Heart left ventricle (tissue), 16 donors: ENCODE results near the gene TNFSF15. TPM values are rescaled to one million over a fixed set of nuclear protein-coding genes. Genes with fewer than 3 reads are reported as not detected.
"Not testable (repeated sequence)": the region's sequence is repeated elsewhere in the genome, so short reads cannot be mapped to it uniquely, and the experiment has no call there.

Experiments used
- ATAC-seq, 4 donors: fragments of 200-7000 bp; cut with Tn5 transposase; one replicate each; pipeline ENCODE4 v1.9.1; 2020 to 2022; ENCODE audit warnings: moderate library complexity in 4 of 4, mild to moderate bottlenecking in 3 of 4, moderate number of reproducible peaks in 1 of 4
- DNase-seq, 5 donors: peaks; one replicate each; pipeline ENCODE4 v3.0.0-alpha.2; 2020
- H3K27ac ChIP-seq, 12 donors: fragments of 200-600 bp; sonication (generic) in 4 of 12; one replicate each; pipeline versions ENCODE4 v1.5.0 to v1.8.0; 2016 to 2022; ENCODE audit warnings: mild to moderate bottlenecking in 2 of 12
- H3K27me3 ChIP-seq, 9 donors: fragments of 200-600 bp; sonication (generic) in 2 of 9; one replicate each; pipeline versions ENCODE4 v1.5.1 to v1.8.0; 2016 to 2022; ENCODE audit warnings: mild to moderate bottlenecking in 3 of 9
- H3K36me3 ChIP-seq, 9 donors: fragments of 200-600 bp; sonication (generic) in 2 of 9; one replicate each; pipeline versions ENCODE4 v1.5.0 to v1.8.0; 2018 to 2022; ENCODE audit warnings: mild to moderate bottlenecking in 2 of 9
- H3K4me1 ChIP-seq, 12 donors: fragments of 200-600 bp; sonication (generic) in 4 of 12; one replicate each; pipeline versions ENCODE4 v1.5.0 to v1.8.0; 2016 to 2022; ENCODE audit warnings: mild to moderate bottlenecking in 3 of 12
- H3K4me3 ChIP-seq, 12 donors: fragments of 200-600 bp; sonication (generic) in 4 of 12; one replicate each; pipeline versions ENCODE4 v1.5.0 to v1.8.0; 2017 to 2022; ENCODE audit warnings: mild to moderate bottlenecking in 9 of 12, moderate library complexity in 4 of 12
- H3K9me3 ChIP-seq, 12 donors: fragments of 200-600 bp; sonication (generic) in 4 of 12; one replicate each; pipeline versions ENCODE4 v1.5.0 to v1.8.0; 2016 to 2022; ENCODE audit warnings: mild to moderate bottlenecking in 1 of 12
- POLR2A ChIP-seq, 2 donors: fragments of 450-650 bp; IDR thresholded peaks; one replicate each; pipeline ENCODE4 v1.6.1; 2017; ENCODE audit warnings: antibody characterized with exemption in 2 of 2, mild to moderate bottlenecking in 2 of 2, moderate library complexity in 2 of 2
- WGBS, 4 donors: extraction: QIAGEN DNeasy Blood & Tissue Kit in 2 of 4; methylation state at CpG; one replicate each; pipeline versions ENCODE4 v1.1.5 to v1.1.7; 2013 to 2018; 5-methylcytosine and 5-hydroxymethylcytosine counted together
- intact Hi-C, 10 donors: fragments of 100-400 bp; cut with DNase I; formaldehyde crosslinking; loops; one replicate each; pipeline versions ENCODE4 v1.11.1 to v1.14.2; 2022
- polyA plus RNA-seq, 2 donors: library from polyadenylated mRNA; stranded (reverse); fragments of 200-250 nt; gene quantifications; one replicate each; pipeline ENCODE4 v1.2.3, GENCODE V29; 2013
- total RNA-seq, 9 donors: library from RNA; depleted of rRNA in 2 of 9; stranded (reverse); fragments of >200 nt in 2 of 9; fragmentation: NEBNext Ultra II Directional in 3 of 9; extraction: Animal tissue kit (Norgen Biotek cat#: 25700) in 3 of 9; gene quantifications; one replicate each; pipeline versions ENCODE4 v1.1.0 to v1.2.4, GENCODE V29; 2016 to 2023
- TF ChIP-seq, protein P1 (sequence below), 12 donors: fragments of 200-600 bp; sonication (generic) in 4 of 12; IDR thresholded peaks; one replicate each; pipeline versions ENCODE4 v1.5.0 to v1.8.0; 2018 to 2022; ENCODE audit warnings: antibody characterized with exemption in 12 of 12, mild to moderate bottlenecking in 5 of 12
- donor health status: ischemic (EF 13 %, LVEDD 7.1; RV severe dilation, severe dysfunction).
- donor health status: healthy with polysubstance abuse.
- donor health status: DM: no; HTN: yes; CAD: no.
- donor health status: DM: no; HTN: no; CAD: no.
- donor health status: ischemic (EF 25% LVEDD 6.9; RV normal size, moderate dysfunction).
- donor health status: ischemic (EF 25% LVEDD 5.7; RV mildly dilated, moderate dysfunction).
- donor health status: healthy.
- donor health status: DM: yes; HTN: yes; CAD: no.
- donor health status: ischemic (EF 35%, LVEDD 5.7; RV mildly dilated, moderate dysfunction).
- donor health status: nonischemic (EF 11% LVEDD 7.7; RV severe dilation, severe dysfunction).
- donor health status: DM: yes; HTN: yes; CAD: no.
- donor health status: PGD.
- donor health status: ischemic (EF 29% LVEDD 5.4; RV normal size, mild dysfunction).
- donor health status: nonischemic (EF 23%, LVEDD 6.1; RV moderate dilation, normal function).

TNFSF15 gene
- total and polyA plus RNA-seq, 11 donors = 0.03 to 1.4 (median 0.16) TPM; not detected in 5

DNA sequence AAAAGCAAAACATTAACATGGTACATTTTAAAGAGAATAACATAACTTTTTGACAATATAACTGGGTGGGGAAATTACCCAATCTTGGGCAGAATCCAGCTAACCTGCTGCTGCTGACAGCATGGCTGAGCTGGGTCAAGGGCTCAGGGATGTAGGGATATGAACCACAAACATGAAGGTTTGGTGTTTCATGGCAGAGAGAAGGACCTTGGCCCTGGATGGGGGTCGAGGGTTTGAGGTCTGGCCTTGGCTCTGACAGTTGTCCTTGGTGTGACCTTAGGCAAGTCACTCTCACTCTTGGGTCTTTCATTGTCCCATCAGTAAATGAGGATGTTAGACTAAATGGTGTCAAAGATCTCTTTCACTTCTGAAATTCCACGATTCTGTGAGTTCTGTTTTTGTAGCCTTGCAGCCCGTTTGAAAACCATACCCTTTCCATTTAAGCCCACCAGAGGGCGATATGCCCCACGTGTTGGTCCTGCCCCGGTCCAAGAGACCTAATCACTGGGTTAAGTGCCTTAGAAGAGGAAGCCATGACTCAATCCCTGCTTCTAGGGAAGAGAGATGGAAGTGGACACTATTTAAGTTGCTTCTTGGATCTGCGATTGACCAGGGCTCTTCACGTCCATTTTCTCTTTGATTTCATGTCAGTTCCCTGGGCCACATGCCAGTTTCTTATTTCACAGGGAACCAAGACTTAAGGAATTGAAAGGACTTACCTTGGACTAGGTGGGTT is 67.1 kb downstream of the TNFSF15 start:
- H3K9me3 ChIP-seq = no peaks in the 10 kb centered on the region
- peak; percentile 52 to 75 (median 60) for DNase-seq
- intact Hi-C loops = loop anchor here (1.0 to 10.0 kb wide), 13 partner anchors 169 to 786 kb away; no protein-coding TSS in a partner anchor
- peaks cover 0 to 24% (median 0%) of the 10 kb centered on the region in 12 donors for H3K4me1 ChIP-seq
- peak in 3 of 4 donors; percentile 86 to 92 (median 87) for ATAC-seq
- H3K36me3 ChIP-seq = no peaks in the 10 kb centered on the region
- 18 to 23% (median 22%) methylated on average over 8 of the region's 8 CpGs for WGBS, 4 donors
- no peak overlapping the region for H3K4me3 ChIP-seq
- TF ChIP-seq POLR2A (IDR thresholded peaks at IDR 0.05) = no peak
- TF ChIP-seq, protein P1, sequence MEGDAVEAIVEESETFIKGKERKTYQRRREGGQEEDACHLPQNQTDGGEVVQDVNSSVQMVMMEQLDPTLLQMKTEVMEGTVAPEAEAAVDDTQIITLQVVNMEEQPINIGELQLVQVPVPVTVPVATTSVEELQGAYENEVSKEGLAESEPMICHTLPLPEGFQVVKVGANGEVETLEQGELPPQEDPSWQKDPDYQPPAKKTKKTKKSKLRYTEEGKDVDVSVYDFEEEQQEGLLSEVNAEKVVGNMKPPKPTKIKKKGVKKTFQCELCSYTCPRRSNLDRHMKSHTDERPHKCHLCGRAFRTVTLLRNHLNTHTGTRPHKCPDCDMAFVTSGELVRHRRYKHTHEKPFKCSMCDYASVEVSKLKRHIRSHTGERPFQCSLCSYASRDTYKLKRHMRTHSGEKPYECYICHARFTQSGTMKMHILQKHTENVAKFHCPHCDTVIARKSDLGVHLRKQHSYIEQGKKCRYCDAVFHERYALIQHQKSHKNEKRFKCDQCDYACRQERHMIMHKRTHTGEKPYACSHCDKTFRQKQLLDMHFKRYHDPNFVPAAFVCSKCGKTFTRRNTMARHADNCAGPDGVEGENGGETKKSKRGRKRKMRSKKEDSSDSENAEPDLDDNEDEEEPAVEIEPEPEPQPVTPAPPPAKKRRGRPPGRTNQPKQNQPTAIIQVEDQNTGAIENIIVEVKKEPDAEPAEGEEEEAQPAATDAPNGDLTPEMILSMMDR (IDR thresholded peaks at IDR 0.05) = peak; percentile 49 to 86 (median 70)
- peaks cover 0 to 6% (median 0%) of the 10 kb centered on the region in 9 donors for H3K27me3 ChIP-seq
- no peak overlapping the region for H3K27ac ChIP-seq

- intact Hi-C loops = loop anchor here (2.0 to 10.0 kb wide), 12 partner anchors 169 to 787 kb away; no protein-coding TSS in a partner anchor
- Histone ChIP-seq H3K4me3 (no peak overlapping the region), H3K36me3 (no peaks in the 10 kb centered on the region), H3K4me1 (peaks cover 0 to 24% (median 0%) of the 10 kb centered on the region in 12 donors), H3K27me3 (peaks cover 0 to 6% (median 0%) of the 10 kb centered on the region in 9 donors), H3K9me3 (no peaks in the 10 kb centered on the region), H3K27ac (no peak overlapping the region)
- DNase-seq (no peak), ATAC-seq (no peak)
- TF ChIP-seq, protein P1 (IDR thresholded peaks at IDR 0.05) = no peak
- TF ChIP-seq POLR2A (IDR thresholded peaks at IDR 0.05) = no peak
- WGBS, 4 donors = 82 to 88% (median 85%) methylated on average over 4 of the region's 4 CpGs
Observed at GRCh38 chr9:114737847-114738246, 68.0 kb downstream of the TNFSF15 start.

DNA sequence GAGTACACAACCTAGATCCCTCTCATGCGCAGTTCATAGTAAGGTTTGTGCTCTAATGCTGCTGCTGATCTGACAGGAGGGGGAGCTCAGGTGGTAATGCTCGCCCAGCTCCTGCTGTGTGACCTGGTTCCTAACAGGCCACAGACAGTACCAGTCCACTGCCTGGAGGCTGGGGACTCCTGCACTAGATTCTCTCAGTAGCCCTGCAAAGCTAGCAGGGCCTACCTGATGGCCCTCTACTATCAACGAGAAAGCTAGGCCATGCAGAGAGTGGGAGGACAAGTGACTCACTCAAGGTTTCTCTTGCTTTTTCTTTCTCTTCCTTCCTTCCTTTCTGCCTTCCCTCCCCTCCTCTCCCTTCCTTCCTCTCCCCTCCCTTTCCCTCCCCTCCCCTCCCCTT is 68.7 kb downstream of the TNFSF15 start:
- H3K27me3 ChIP-seq = peaks cover 0 to 6% (median 0%) of the 10 kb centered on the region in 9 donors
- DNase-seq (no peak), ATAC-seq (no peak)
- no peaks in the 10 kb centered on the region for H3K9me3 ChIP-seq
- peaks cover 0 to 24% (median 0%) of the 10 kb centered on the region in 12 donors for H3K4me1 ChIP-seq
- H3K27ac ChIP-seq = no peak overlapping the region
- intact Hi-C loops = loop anchor here in 8 of 10 donors (5.0 to 10.0 kb wide), 6 partner anchors 170 to 788 kb away; no protein-coding TSS in a partner anchor
- no peak for TF ChIP-seq POLR2A (IDR thresholded peaks at IDR 0.05)
- TF ChIP-seq, protein P1 (IDR thresholded peaks at IDR 0.05) = no peak
- WGBS, 4 donors = 78 to 90% (median 80%) methylated on average over 3 of the region's 3 CpGs
- no peak overlapping the region for H3K4me3 ChIP-seq
- no peaks in the 10 kb centered on the region for H3K36me3 ChIP-seq

DNA sequence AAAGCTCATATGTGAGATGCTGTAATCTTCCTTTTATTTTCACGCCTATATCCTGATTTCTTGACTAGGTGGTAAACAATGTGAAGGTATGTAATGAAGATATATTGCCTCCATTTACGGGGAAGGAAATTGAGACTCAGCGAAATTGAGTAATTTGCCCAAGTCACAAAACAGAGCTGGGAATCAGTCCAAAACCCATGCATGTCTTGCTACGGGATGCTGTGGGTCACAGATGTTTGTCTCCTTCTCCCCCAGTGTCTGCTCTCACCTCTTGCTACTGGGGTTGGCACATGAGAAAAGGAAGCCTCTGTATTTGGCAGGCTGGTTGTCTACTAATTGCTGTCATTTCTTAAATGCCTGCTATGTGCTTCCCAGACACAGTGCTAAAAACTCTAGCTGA is 70.1 kb downstream of the TNFSF15 start:
- DNase-seq (no peak), ATAC-seq (no peak)
- Histone ChIP-seq H3K27me3 (peaks cover 0 to 6% (median 0%) of the 10 kb centered on the region in 9 donors), H3K27ac (no peak overlapping the region), H3K4me1 (peaks cover 0 to 24% (median 0%) of the 10 kb centered on the region in 12 donors), H3K4me3 (no peak overlapping the region), H3K9me3 (no peaks in the 10 kb centered on the region), H3K36me3 (no peaks in the 10 kb centered on the region)
- TF ChIP-seq POLR2A (IDR thresholded peaks at IDR 0.05) = no peak
- TF ChIP-seq, protein P1 (IDR thresholded peaks at IDR 0.05) = no peak
- intact Hi-C loops = loop anchor here in 8 of 10 donors (5.0 to 10.0 kb wide), 6 partner anchors 172 to 789 kb away; no protein-coding TSS in a partner anchor
- 50 to 77% (median 64%) methylated on average over 4 of the region's 4 CpGs for WGBS, 4 donors

- H3K4me1 ChIP-seq = peaks cover 0 to 24% (median 0%) of the 10 kb centered on the region in 12 donors
- H3K9me3 ChIP-seq, H3K4me3 ChIP-seq, H3K36me3 ChIP-seq, DNase-seq, H3K27ac ChIP-seq, H3K27me3 ChIP-seq, ATAC-seq: not testable (repeated sequence)
- intact Hi-C loops = loop anchor here in 8 of 10 donors (5.0 to 10.0 kb wide), 6 partner anchors 172 to 790 kb away; no protein-coding TSS in a partner anchor
- WGBS, 4 donors = 79 to 87% (median 86%) methylated on average over 5 of the region's 5 CpGs
Observed at GRCh38 chr9:114735139-114735538, 70.7 kb downstream of the TNFSF15 start.
